ENCODE measurements around the gene SCN2B.

DNA sequence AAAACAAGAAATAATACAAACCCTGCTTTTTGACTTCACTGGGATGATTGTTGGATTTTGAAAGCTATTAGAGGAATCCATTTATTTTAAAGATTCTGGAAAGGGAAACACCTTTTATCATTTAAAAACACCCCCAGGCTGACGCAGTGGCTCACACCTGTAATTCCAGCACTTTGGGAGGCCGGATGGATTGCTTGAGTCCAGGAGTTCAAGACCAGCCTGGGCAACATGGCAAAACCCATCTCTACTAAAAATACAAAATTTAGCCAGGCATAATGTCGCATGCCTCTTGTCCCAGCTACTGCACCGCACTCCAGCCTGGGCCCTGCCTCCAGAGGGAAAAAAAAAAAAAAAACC lies 317 bp upstream of the SCN2B start:
- TF ChIP-seq CTCF (conservative IDR thresholded peaks at IDR 0.05; ENCODE audit: low read depth, low read length) = no peak
- TF ChIP-seq EZH2 (IDR thresholded peaks at IDR 0.05; ENCODE audit: borderline replicate concordance, low read depth, low read length, poor library complexity, severe bottlenecking) = no peak

All from A673 (cell line).